A549 (cell line): ENCODE data around the gene PRRT4. TPM values are rescaled to one million over a fixed set of nuclear protein-coding genes. Genes with fewer than 3 reads are reported as not detected.

Experiments used
- ATAC-seq, 2 experiments: fragments of 200-7000 bp in 1 of 2; fragments of >200 bp in 1 of 2; cut with Nextera tagmentation in 1 of 2; cut with Tn5 transposase in 1 of 2; 3 replicates each; pipeline versions ENCODE4 v1.8.0 to v1.9.1; 2018 to 2020; ENCODE audit warnings: mild to moderate bottlenecking in 1 of 2, moderate library complexity in 1 of 2
- CTCF ChIA-PET: fragments of 300-600 bp; sonication (Branson Sonifier 250); formaldehyde crosslinking; extraction: SDS; loops from one replicate; lab custom pipeline; 2021; ENCODE audit warnings: antibody characterized with exemption, inconsistent platforms; lab: Yijun Ruan, JAX
- POLR2A ChIA-PET: fragments of 350-600 bp; formaldehyde crosslinking; extraction: SDS; loops from one replicate; lab custom pipeline; 2021; ENCODE audit warnings: antibody characterized with exemption, inconsistent platforms; lab: Yijun Ruan, JAX
- DNase-seq, 2 experiments: peaks; one replicate each; pipeline versions ENCODE4 v3.0.0 to v3.0.0-alpha.2; 2011 to 2016; ENCODE audit warnings: low read depth in 1 of 2, low spot score in 1 of 2
- FAIRE-seq: peaks from 2 replicates; lab custom pipeline; 2011; peaks lifted over from hg19 to GRCh38; lab: Jason Lieb, UNC
- H3K27ac ChIP-seq, 2 experiments: fragments of >200 bp; sonication (Bioruptor Twin); formaldehyde crosslinking; 3 replicates each; pipeline ENCODE4 v1.5.1; 2016 to 2017
- H3K4me1 ChIP-seq: fragments of >200 bp; sonication (Bioruptor Twin); formaldehyde crosslinking; 3 replicates; pipeline ENCODE4 v1.6.1; 2016
- H3K4me2 ChIP-seq: fragments of >200 bp; sonication (Bioruptor Twin); formaldehyde crosslinking; 3 replicates; pipeline ENCODE4 v1.6.1; 2016
- H3K4me3 ChIP-seq: fragments of >200 bp; sonication (Bioruptor Twin); formaldehyde crosslinking; 3 replicates; pipeline ENCODE4 v1.5.1; 2016
- H3K9me3 ChIP-seq: fragments of >200 bp; sonication (Bioruptor Twin); formaldehyde crosslinking; 3 replicates; pipeline ENCODE4 v1.6.1; 2016
- ATOH8 ChIP-seq: fragments of 250-450 bp; sonication (Bioruptor Pico); IDR thresholded peaks from 2 replicates; pipeline ENCODE4 v1.5.0; 2020; ENCODE audit warnings: low read depth, mild to moderate bottlenecking, moderate library complexity
- BHLHE40 ChIP-seq: IDR thresholded peaks from 2 replicates; pipeline ENCODE4 v1.6.1; 2012; ENCODE audit warnings: low read depth, low read length, inconsistent platforms
- CBX2 ChIP-seq: fragments of 200-600 bp; sonication (generic); IDR thresholded peaks from 2 replicates; pipeline ENCODE4 v1.6.1; 2016; ENCODE audit warnings: low read depth, mild to moderate bottlenecking, borderline replicate concordance
- CBX8 ChIP-seq: fragments of 200-600 bp; sonication (generic); IDR thresholded peaks from 2 replicates; pipeline ENCODE4 v1.6.1; 2016
- CHD4 ChIP-seq: fragments of 200-600 bp; sonication (generic); IDR thresholded peaks from 2 replicates; pipeline ENCODE4 v1.6.1; 2016; ENCODE audit warnings: antibody characterized with exemption, mild to moderate bottlenecking, borderline replicate concordance
- E2F6 ChIP-seq: IDR thresholded peaks from 2 replicates; pipeline ENCODE4 v1.6.1; 2012; ENCODE audit warnings: low read depth, borderline replicate concordance
- EHMT2 ChIP-seq: fragments of 200-600 bp; sonication (generic); IDR thresholded peaks from 2 replicates; pipeline ENCODE4 v1.6.1; 2016; ENCODE audit warnings: antibody characterized with exemption, low read depth, mild to moderate bottlenecking, moderate library complexity
- ELK1 ChIP-seq: fragments of 150-350 bp; IDR thresholded peaks from 2 replicates; pipeline ENCODE4 v1.6.1; 2014; ENCODE audit warnings: low read depth, mild to moderate bottlenecking, low read length
- ESRRA ChIP-seq: fragments of 150-350 bp; IDR thresholded peaks from 2 replicates; pipeline ENCODE4 v1.6.1; 2014; ENCODE audit warnings: mild to moderate bottlenecking, low read length, borderline replicate concordance
- FOSB ChIP-seq: fragments of 250-450 bp; sonication (Bioruptor Pico); IDR thresholded peaks from 2 replicates; pipeline ENCODE4 v1.5.0; 2020; ENCODE audit warnings: mild to moderate bottlenecking, moderate library complexity
- FOXS1 ChIP-seq: fragments of 250-450 bp; sonication (Bioruptor Pico); IDR thresholded peaks from 2 replicates; pipeline ENCODE4 v1.5.0; 2020; ENCODE audit warnings: mild to moderate bottlenecking, moderate library complexity
- JUN ChIP-seq, 2 experiments: fragments of >200 bp; sonication (Bioruptor Twin); formaldehyde crosslinking; IDR thresholded peaks; 2 replicates in 1 of 2; 3 replicates in 1 of 2; pipeline ENCODE4 v1.6.1; 2016 to 2017
- MAFK ChIP-seq: fragments of 450-650 bp; IDR thresholded peaks from 2 replicates; pipeline ENCODE4 v1.6.1; 2014; ENCODE audit not compliant: partially characterized antibody
- MAX ChIP-seq: IDR thresholded peaks from 2 replicates; pipeline ENCODE4 v1.6.1; 2012
- MAZ ChIP-seq: fragments of 150-350 bp; IDR thresholded peaks from 2 replicates; pipeline ENCODE4 v1.6.1; 2014; ENCODE audit warnings: antibody characterized with exemption, low read depth, low read length, borderline replicate concordance
- NPAS2 ChIP-seq: fragments of 250-450 bp; sonication (Bioruptor Pico); IDR thresholded peaks from 2 replicates; pipeline ENCODE4 v1.8.0; 2022; ENCODE audit warnings: mild to moderate bottlenecking, moderate library complexity, borderline replicate concordance
- PBX3 ChIP-seq: IDR thresholded peaks from 2 replicates; pipeline ENCODE4 v1.6.1; 2012
- PHF8 ChIP-seq: fragments of 200-600 bp; sonication (generic); IDR thresholded peaks from 2 replicates; pipeline ENCODE4 v1.6.1; 2016; ENCODE audit warnings: low read depth, mild to moderate bottlenecking, antibody characterized with exemption, moderate library complexity, borderline replicate concordance
- RAD21 ChIP-seq, 2 experiments: fragments of >200 bp in 1 of 2; sonication (Bioruptor Twin) in 1 of 2; formaldehyde crosslinking in 1 of 2; IDR thresholded peaks in 1 of 2; conservative IDR thresholded peaks in 1 of 2; 2 replicates in 1 of 2; 3 replicates in 1 of 2; pipeline ENCODE4 v1.6.1; 2012 to 2018; ENCODE audit warnings: inconsistent platforms in 1 of 2
- RCOR1 ChIP-seq: fragments of 150-350 bp; IDR thresholded peaks from 2 replicates; pipeline ENCODE4 v1.6.1; 2014; ENCODE audit warnings: antibody characterized with exemption, low read length, low read depth
- RFX5 ChIP-seq: fragments of 450-650 bp; IDR thresholded peaks from 2 replicates; pipeline ENCODE4 v1.7.1; 2014; ENCODE audit warnings: antibody characterized with exemption, mild to moderate bottlenecking, moderate library complexity
- SMC3 ChIP-seq: fragments of >200 bp; sonication (Bioruptor Twin); formaldehyde crosslinking; IDR thresholded peaks from 3 replicates; pipeline ENCODE4 v1.6.1; 2018; ENCODE audit warnings: inconsistent platforms
- ZNF302 ChIP-seq: fragments of 250-450 bp; sonication (Bioruptor Pico); IDR thresholded peaks from 2 replicates; pipeline ENCODE4 v1.9.0; 2021; ENCODE audit warnings: inconsistent platforms, mild to moderate bottlenecking, moderate library complexity
- ZSCAN20 ChIP-seq: fragments of 250-450 bp; sonication (Bioruptor Pico); IDR thresholded peaks from 2 replicates; pipeline ENCODE4 v1.8.0; 2022; ENCODE audit warnings: mild to moderate bottlenecking, moderate library complexity
- WGBS: methylation state at CpG from one replicate; pipeline ENCODE4 v1.1.6; 2017; ENCODE audit errors: missing lambda C conversion rate; 5-methylcytosine and 5-hydroxymethylcytosine counted together
- polyA plus RNA-seq, 4 experiments: library from polyadenylated mRNA; depleted of rRNA in 3 of 4; stranded (reverse); fragments of >200 nt; fragmentation: RNase III in 1 of 4; extraction: RNeasy Plus Mini Kit Qiagen cat#74134 plus additional on column Dnase treatment in 1 of 4; gene quantifications; 2 replicates in 3 of 4; 3 replicates in 1 of 4; pipeline ENCODE4 v1.2.3, GENCODE V29; 2011 to 2017

The PRRT4 gene
- polyA plus RNA-seq, 2 of the 4 experiments (the other 2 are of a cell fraction): 0.15 to 0.18 TPM

GRCh38 chr7:128353189-128353588 lies 8.3 kb downstream of the PRRT4 start:
- ATAC-seq: no peak
- FAIRE-seq: no peak
- no peaks in the 10 kb centered on the region for H3K4me1 ChIP-seq
- DNase-seq: no peak
- peak; percentile 50 for TF ChIP-seq MAFK
- TF ChIP-seq ESRRA: no peak
- no peaks in the 10 kb centered on the region for H3K9me3 ChIP-seq
- no peak overlapping the region for H3K4me2 ChIP-seq
- ChIA-PET CTCF (interaction anchor here (0.7 to 11.1 kb wide), 7 partner anchors 9 to 108 kb away, joined by 3 to 109 read pairs (median 3); no protein-coding TSS in a partner anchor), POLR2A (interaction anchor here (1.3 kb wide), 1 partner anchor 9 kb away, joined by 3 read pairs; the partner anchor contains the start of gene RBM28)
- no peak overlapping the region for H3K4me3 ChIP-seq
- 67% methylated on average over 3 of the region's 3 CpGs for WGBS
- H3K27ac ChIP-seq: no peak overlapping the region

GRCh38 chr7:128352636-128353035 lies 8.9 kb downstream of the PRRT4 start:
- CTCF ChIA-PET: interaction anchor here (0.7 to 11.1 kb wide), 7 partner anchors 10 to 109 kb away, joined by 3 to 109 read pairs (median 3); no protein-coding TSS in a partner anchor
- FAIRE-seq: no peak
- H3K4me1 ChIP-seq: no peaks in the 10 kb centered on the region
- H3K4me3 ChIP-seq: no peak overlapping the region
- no peaks in the 10 kb centered on the region for H3K9me3 ChIP-seq
- POLR2A ChIA-PET: interaction anchor here (1.3 kb wide), 1 partner anchor 9 kb away, joined by 3 read pairs; the partner anchor contains the start of gene RBM28
- H3K4me2 ChIP-seq: no peak overlapping the region
- ATAC-seq: no peak
- no peak for DNase-seq
- TF ChIP-seq RAD21 (conservative IDR thresholded peaks at IDR 0.05 in 1 of 2, IDR thresholded peaks at IDR 0.05 in 1 of 2) (no peak), CBX8 (no peak), CBX2 (no peak), MAZ (no peak), RFX5 (no peak), CHD4 (no peak), FOSB (CRISPR knock-in tag) (no peak), JUN (IDR thresholded peaks at IDR 0.05) (no peak), NPAS2 (CRISPR knock-in tag) (no peak), PBX3 (no peak), ATOH8 (no peak), RCOR1 (no peak), PHF8 (no peak), ZSCAN20 (CRISPR knock-in tag) (no peak), BHLHE40 (no peak), ELK1 (no peak), SMC3 (no peak), ZNF302 (CRISPR knock-in tag) (no peak)
- WGBS: 76% methylated on average over 8 of the region's 8 CpGs
- no peak overlapping the region for H3K27ac ChIP-seq

- CTCF ChIA-PET: interaction anchor here (0.7 to 13.5 kb wide), 4 partner anchors 34 to 109 kb away, joined by 3 to 800 read pairs (median 58); no protein-coding TSS in a partner anchor
- peak in 1 of 2 experiments; percentile 22 for DNase-seq
- peak in 1 of 2 experiments; percentile 57; a peak in 3 of 6 replicates for ATAC-seq
- WGBS: 58% methylated on average over 21 of the region's 34 CpGs
- Histone ChIP-seq H3K9me3 (no peaks in the 10 kb centered on the region), H3K4me2 (no peak overlapping the region), H3K27ac (no peak overlapping the region), H3K4me3 (no peak overlapping the region), H3K4me1 (no peaks in the 10 kb centered on the region)
- no peak for FAIRE-seq
- TF ChIP-seq E2F6 (peak; percentile 92), MAFK (no peak), CHD4 (no peak), RCOR1 (no peak), ELK1 (no peak), CBX8 (no peak), FOXS1 (CRISPR knock-in tag) (no peak), EHMT2 (no peak), MAZ (no peak), MAX (peak; percentile 68)
- POLR2A ChIA-PET: no interaction called here
These were observed 9.3 kb downstream of the PRRT4 start for GRCh38 chr7:128352153-128352537.
